GM12878 (cell line): Measurements from ENCODE around the gene NKAIN4. TPM values are rescaled to one million over a fixed set of nuclear protein-coding genes. Genes with fewer than 3 reads are reported as not detected.

Experiments
- ATAC-seq: fragments of 200-7000 bp; cut with Tn5 transposase; 3 replicates; pipeline ENCODE4 v1.9.1; 2020; ENCODE audit warnings: mild to moderate bottlenecking, moderate library complexity
- BruUV-seq: library from RNA; stranded (reverse); fragments of 400-500 nt; replicated peaks from 2 replicates; lab custom pipeline; 2021; lab: Mats Ljungman, UMichigan
- CTCF ChIA-PET: fragments of 300-600 bp; sonication (Branson Sonifier 250); formaldehyde crosslinking; extraction: SDS; loops from one replicate; lab custom pipeline; 2021; ENCODE audit warnings: inconsistent platforms; lab: Yijun Ruan, JAX
- POLR2A ChIA-PET: fragments of 350-600 bp; formaldehyde crosslinking; extraction: SDS; loops from one replicate; lab custom pipeline; 2021; ENCODE audit warnings: inconsistent platforms; lab: Charles Lee
- RAD21 ChIA-PET: fragments of 300-600 bp; sonication (Branson Sonifier 250); formaldehyde crosslinking; loops from one replicate; lab custom pipeline; 2023; ENCODE audit warnings: antibody characterized with exemption; ENCODE audit not compliant: unreplicated experiment; lab: Charles Lee
- SMC1A ChIA-PET: fragments of 300-600 bp; sonication (Branson Sonifier 250); formaldehyde crosslinking; loops from one replicate; lab custom pipeline; 2023; ENCODE audit not compliant: unreplicated experiment, uncharacterized antibody; lab: Charles Lee
- DNase-seq: peaks from one replicate; pipeline ENCODE4 v3.0.0-alpha.2; 2011; ENCODE audit warnings: low read depth, low spot score
- FAIRE-seq: peaks from 3 replicates; lab custom pipeline; 2011; peaks lifted over from hg19 to GRCh38; lab: Jason Lieb, UNC
- H2AFZ ChIP-seq: 2 replicates; pipeline ENCODE4 v1.6.0; 2011; ENCODE audit warnings: low read depth, low read length, control low read depth; ENCODE audit not compliant: control insufficient read depth
- H3K27ac ChIP-seq: 2 replicates; pipeline ENCODE4 v1.5.1; 2011; ENCODE audit warnings: control low read depth; ENCODE audit not compliant: control insufficient read depth, insufficient read depth
- H3K27me3 ChIP-seq, 2 experiments: replicated peaks in 1 of 2; 2 replicates each; pipeline versions ENCODE4 v1.6.0 to v1.6.1; 2011; ENCODE audit warnings: low read length in 1 of 2; ENCODE audit not compliant: control insufficient read depth in 2 of 2, insufficient read depth in 2 of 2
- H3K36me3 ChIP-seq, 2 experiments: 2 replicates each; pipeline ENCODE4 v1.5.1; 2011; ENCODE audit warnings: low read length in 1 of 2; ENCODE audit not compliant: control insufficient read depth in 2 of 2, insufficient read depth in 2 of 2
- H3K4me1 ChIP-seq: 2 replicates; pipeline ENCODE4 v1.6.1; 2011; ENCODE audit warnings: mild to moderate bottlenecking, low read length, moderate library complexity, mixed read lengths; ENCODE audit not compliant: control insufficient read depth, insufficient read depth
- H3K4me2 ChIP-seq: 2 replicates; pipeline ENCODE4 v1.6.0; 2011; ENCODE audit warnings: control low read depth; ENCODE audit not compliant: control insufficient read depth, insufficient read depth
- H3K4me3 ChIP-seq: fragments of 200-600 bp; sonication (generic); 2 replicates; pipeline ENCODE4 v1.5.1; 2016
- H3K79me2 ChIP-seq: 2 replicates; pipeline ENCODE4 v1.6.0; 2011; ENCODE audit warnings: low read length; ENCODE audit not compliant: control insufficient read depth, insufficient read depth
- H3K9ac ChIP-seq: 2 replicates; pipeline ENCODE4 v1.8.0; 2011; ENCODE audit warnings: low read length, control low read depth, mixed read lengths; ENCODE audit not compliant: control insufficient read depth, insufficient read depth
- H3K9me3 ChIP-seq: replicated peaks from 3 replicates; pipeline ENCODE4 v1.5.1; 2011; ENCODE audit warnings: mild to moderate bottlenecking, low read length; ENCODE audit not compliant: control insufficient read depth, insufficient read depth
- H4K20me1 ChIP-seq: 2 replicates; pipeline ENCODE4 v1.6.0; 2011; ENCODE audit not compliant: control insufficient read depth, insufficient read depth
- BHLHE40 ChIP-seq, 2 experiments: fragments of 450-650 bp in 1 of 2; IDR thresholded peaks; 2 replicates each; pipeline ENCODE4 v1.6.1; 2011 to 2017; ENCODE audit warnings: low read depth in 2 of 2, borderline replicate concordance in 1 of 2, improper control_type of control experiment in 1 of 2, low read length in 1 of 2, mild to moderate bottlenecking in 1 of 2
- CBFB ChIP-seq: IDR thresholded peaks from 2 replicates; pipeline ENCODE4 v1.6.1; 2016; ENCODE audit warnings: antibody characterized with exemption, low read depth
- CBX3 ChIP-seq: fragments of 200-600 bp; sonication (generic); IDR thresholded peaks from 2 replicates; pipeline ENCODE4 v1.6.1; 2016; ENCODE audit warnings: low read depth, borderline replicate concordance
- CREM ChIP-seq: IDR thresholded peaks from 2 replicates; pipeline ENCODE4 v1.6.1; 2014; ENCODE audit warnings: antibody characterized with exemption, low read depth
- KDM1A ChIP-seq: fragments of 200-600 bp; sonication (generic); IDR thresholded peaks from 2 replicates; pipeline ENCODE4 v1.6.1; 2016; ENCODE audit warnings: borderline replicate concordance
- MEF2B ChIP-seq: fragments of 450-650 bp; IDR thresholded peaks from 2 replicates; pipeline ENCODE4 v1.6.1; 2018; ENCODE audit warnings: mild to moderate bottlenecking, moderate library complexity; ENCODE audit not compliant: partially characterized antibody, poor library complexity, severe bottlenecking
- MTA3 ChIP-seq: IDR thresholded peaks from 2 replicates; pipeline ENCODE4 v1.6.1; 2012; ENCODE audit warnings: low read length, inconsistent platforms, borderline replicate concordance
- MXI1 ChIP-seq: fragments of 150-350 bp; IDR thresholded peaks from 2 replicates; pipeline ENCODE4 v1.6.1; 2011; ENCODE audit warnings: low read depth, mild to moderate bottlenecking, inconsistent platforms, low read length, improper control_type of control experiment
- NFYA ChIP-seq: IDR thresholded peaks from 2 replicates; pipeline ENCODE4 v1.6.1; 2011; ENCODE audit warnings: low read depth, mild to moderate bottlenecking, low read length, improper control_type of control experiment, borderline replicate concordance
- NRF1 ChIP-seq: conservative IDR thresholded peaks from 2 replicates; pipeline ENCODE4 v1.6.1; 2011; ENCODE audit warnings: mild to moderate bottlenecking, low read depth, low read length, improper control_type of control experiment
- TCF3 ChIP-seq: IDR thresholded peaks from 2 replicates; pipeline ENCODE4 v1.6.1; 2012; ENCODE audit warnings: low read depth, mild to moderate bottlenecking, low read length, borderline replicate concordance; ENCODE audit not compliant: insufficient read depth
- ZNF274 ChIP-seq: IDR thresholded peaks from one replicate; pipeline ENCODE4 v1.8.0; 2011; ENCODE audit not compliant: insufficient read length, insufficient read depth
- WGBS: methylation state at CpG from one replicate; pipeline ENCODE4 v1.1.6; 2016; ENCODE audit warnings: low lambda C conversion rate; ENCODE audit not compliant: insufficient replicate concordance, insufficient coverage; ENCODE audit errors: missing lambda C conversion rate; 5-methylcytosine and 5-hydroxymethylcytosine counted together
- in situ Hi-C: fragments of 300-500 bp; cut with MboI; formaldehyde crosslinking; loops from 9 replicates; pipeline ENCODE4 v1.14.3; 2018; ENCODE audit warnings: mixed read lengths
- intact Hi-C: fragments of 100-400 bp; cut with micrococcal nuclease; formaldehyde crosslinking; loops from one replicate; pipeline ENCODE4 v1.14.2; 2022; ENCODE audit not compliant: unreplicated experiment
- polyA plus RNA-seq, 11 experiments: library from polyadenylated mRNA; depleted of rRNA in 4 of 11; unstranded in 6 of 11; stranded (reverse) in 5 of 11; fragments of >200 nt; fragmentation: Nextera tagmentation in 4 of 11; fragmentation: Illumina TruSeq in 1 of 11; extraction: Ambion mirVana in 4 of 11; extraction: Trizol in 1 of 11; gene quantifications; 1 replicate in 1 of 11; 2 replicates in 10 of 11; pipeline versions ENCODE4 v1.2.1 to v1.2.3, GENCODE V29; 2011 to 2016; ENCODE audit warnings: inconsistent platforms in 2 of 11, missing spikeins in 2 of 11, low read depth in 1 of 11
- total RNA-seq, 4 experiments: library from RNA; depleted of rRNA in 3 of 4; stranded (reverse); fragments of >200 nt in 3 of 4; fragmentation: Illumina TruSeq in 1 of 4; extraction: Trizol in 1 of 4; gene quantifications; 2 replicates each; pipeline versions ENCODE4 v1.2.1 to v1.2.3, GENCODE V29; 2013 to 2021

Gene NKAIN4
- total and polyA plus RNA-seq, 10 of the 15 experiments (the other 5 are each of a cell fraction or from before 2014, with no cell fraction given) = 0.11 TPM; not detected in 9

- ATAC-seq (no peak), FAIRE-seq (no peak)
- SMC1A ChIA-PET = no interaction called here
- Histone ChIP-seq H3K79me2 (no peaks in the 10 kb centered on the region), H3K4me3 (no peak overlapping the region), H3K9ac (no peak overlapping the region), H3K4me1 (no peaks in the 10 kb centered on the region)
- no TSS peak for BruUV-seq
- intact Hi-C loops = no loop called here
- TF ChIP-seq MEF2B = no peak
- no peak for TF ChIP-seq MXI1
- no peak for TF ChIP-seq BHLHE40 (IDR thresholded peaks at IDR 0.05; ENCODE audit: borderline replicate concordance in 1 of 2, low read depth in 2 of 2, low read length in 1 of 2)
- no peak for TF ChIP-seq NFYA
- TF ChIP-seq NRF1 = no peak
- no peak for TF ChIP-seq ZNF274
- no peak for TF ChIP-seq CREM
- TF ChIP-seq CBX3 = no peak
- TF ChIP-seq TCF3 = no peak
- no peak for TF ChIP-seq CBFB
- no peak for TF ChIP-seq MTA3
- TF ChIP-seq KDM1A = no peak
- TF ChIP-seq, all 136 proteins: peak for 0
- no peak overlapping the region for H3K27ac ChIP-seq
- no peaks in the 10 kb centered on the region for H3K36me3 ChIP-seq
- in situ Hi-C loops = no loop called here
- H4K20me1 ChIP-seq = no peaks in the 10 kb centered on the region
- ChIA-PET CTCF (no interaction called here), POLR2A (no interaction called here), RAD21 (no interaction called here)
- no peak for DNase-seq
- H3K4me2 ChIP-seq = no peak overlapping the region
- 42% methylated on average over 21 of the region's 21 CpGs for WGBS
- no peak overlapping the region for H2AFZ ChIP-seq
- H3K9me3 ChIP-seq = no peaks in the 10 kb centered on the region
- H3K27me3 ChIP-seq = peaks cover 0 to 2% of the 10 kb centered on the region in 2 experiments; a peak in 1 of 4 replicates
Measured at GRCh38 chr20:63242736-63243135, 11.5 kb downstream of the NKAIN4 start.
